HG03064 (cell line): ENCODE results near the gene ALPI.
"Not testable (repeated sequence)": the region's sequence is repeated elsewhere in the genome, so short reads cannot be mapped to it uniquely, and the experiment has no call there.

Experiments used
- ATAC-seq: cut with Tn5 transposase; IDR thresholded peaks from one replicate; pipeline ENCODE4 v1.9.1; 2021; ENCODE audit warnings: low read depth; ENCODE audit not compliant: unreplicated experiment

The ALPI gene

DNA sequence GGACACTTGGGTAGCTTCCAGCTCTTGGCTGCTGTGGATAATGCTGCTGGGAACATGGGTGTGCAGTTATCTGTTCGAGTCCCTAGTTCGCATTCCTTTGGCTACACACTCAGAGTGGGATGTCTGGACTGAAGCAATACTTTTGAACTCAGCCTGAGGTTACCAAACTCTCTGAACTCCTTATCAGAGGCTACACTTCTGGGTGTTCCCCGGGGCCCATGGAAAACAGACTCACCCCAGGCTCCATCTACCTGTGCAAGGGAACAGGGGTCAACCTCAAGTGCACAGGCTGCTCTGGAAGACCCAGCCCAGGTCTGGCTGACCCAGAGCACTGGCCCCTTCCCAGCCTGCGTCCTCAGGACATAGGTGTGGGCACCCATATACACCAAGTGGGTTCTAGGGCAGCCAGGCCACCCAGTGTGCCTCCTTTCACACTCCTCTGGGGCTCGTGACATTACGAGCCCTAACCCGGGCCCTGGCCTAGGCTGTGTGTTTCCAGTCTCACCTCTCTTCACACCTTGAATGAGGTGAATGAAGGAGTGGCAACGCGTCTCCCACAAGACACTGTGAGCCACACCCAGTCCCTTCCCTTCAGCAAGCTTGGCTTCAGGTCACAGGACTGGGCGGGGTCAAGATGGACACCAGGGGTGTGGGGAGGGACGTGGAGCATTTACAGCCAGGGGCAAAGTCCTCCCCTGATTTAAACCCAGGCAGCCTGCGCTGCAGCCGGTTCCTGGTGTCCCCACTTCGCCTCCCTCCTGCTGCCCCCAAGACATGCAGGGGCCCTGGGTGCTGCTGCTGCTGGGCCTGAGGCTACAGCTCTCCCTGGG is at the start of gene ALPI:
Gene ALPI, plus strand, starts transcription at position 728 of the 830 bp plus-strand sequence. Its CDS starts 47 bp downstream, at position 775.
- ATAC-seq = no peak

DNA sequence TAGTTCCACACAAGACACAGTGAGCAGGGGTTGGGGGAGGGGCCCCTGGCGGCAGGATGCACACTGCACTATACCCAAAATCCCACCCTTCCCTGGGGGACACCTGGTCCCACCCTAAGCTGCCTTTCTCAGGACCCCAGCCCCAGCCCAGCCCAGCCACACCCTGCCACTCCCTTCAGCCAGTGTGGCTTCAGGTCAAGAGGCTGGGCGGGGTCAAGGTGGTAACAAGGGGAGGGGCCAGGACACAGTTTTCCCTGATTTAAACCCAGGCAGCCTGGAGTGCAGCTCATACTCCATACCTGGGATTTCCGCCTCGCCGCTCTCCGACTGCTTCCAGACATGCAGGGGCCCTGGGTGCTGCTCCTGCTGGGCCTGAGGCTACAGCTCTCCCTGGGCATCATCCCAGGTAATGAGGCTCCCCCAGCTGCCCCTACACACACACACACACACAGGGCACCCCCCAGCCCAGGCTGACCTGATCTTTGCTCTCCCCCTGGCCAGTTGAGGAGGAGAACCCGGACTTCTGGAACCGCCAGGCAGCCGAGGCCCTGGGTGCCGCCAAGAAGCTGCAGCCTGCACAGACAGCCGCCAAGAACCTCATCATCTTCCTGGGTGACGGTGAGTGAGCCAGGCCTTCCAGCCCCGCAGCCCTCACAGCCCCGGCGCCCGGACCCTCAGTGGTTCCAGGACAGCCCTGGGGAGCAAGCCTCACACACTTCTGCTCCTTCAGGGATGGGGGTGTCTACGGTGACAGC is 49.2 kb upstream of the ALPI start, which contains the start of gene ALPG:
Gene ALPG, plus strand, starts transcription at position 289 of the 755 bp plus-strand sequence. Its CDS starts 51 bp downstream, at position 340.
- no peak for ATAC-seq

DNA sequence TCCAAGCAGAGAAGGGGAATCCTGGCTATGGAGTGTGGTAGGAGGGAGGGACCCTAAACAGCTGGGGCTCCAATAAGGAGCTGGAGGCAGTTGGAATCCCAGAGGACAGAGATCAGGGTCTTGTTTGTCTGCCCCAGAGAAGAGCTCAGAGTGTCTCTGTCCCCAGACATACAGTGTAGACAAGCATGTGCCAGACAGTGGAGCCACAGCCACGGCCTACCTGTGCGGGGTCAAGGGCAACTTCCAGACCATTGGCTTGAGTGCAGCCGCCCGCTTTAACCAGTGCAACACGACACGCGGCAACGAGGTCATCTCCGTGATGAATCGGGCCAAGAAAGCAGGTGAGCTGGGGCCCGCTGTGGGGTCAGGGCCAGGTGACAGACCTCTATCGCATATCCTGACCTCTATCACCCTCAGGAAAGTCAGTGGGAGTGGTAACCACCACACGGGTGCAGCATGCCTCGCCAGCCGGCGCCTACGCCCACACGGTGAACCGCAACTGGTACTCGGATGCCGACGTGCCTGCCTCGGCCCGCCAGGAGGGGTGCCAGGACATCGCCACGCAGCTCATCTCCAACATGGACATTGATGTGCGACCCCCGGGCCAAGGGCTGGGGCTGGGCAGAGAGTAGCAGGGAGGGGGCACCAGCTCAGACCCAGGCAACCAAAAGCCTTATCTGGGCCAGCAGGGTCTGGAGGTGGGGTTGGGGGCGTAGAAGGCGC is 48.4 kb upstream of the ALPI start:
- ATAC-seq = not testable (repeated sequence)

DNA sequence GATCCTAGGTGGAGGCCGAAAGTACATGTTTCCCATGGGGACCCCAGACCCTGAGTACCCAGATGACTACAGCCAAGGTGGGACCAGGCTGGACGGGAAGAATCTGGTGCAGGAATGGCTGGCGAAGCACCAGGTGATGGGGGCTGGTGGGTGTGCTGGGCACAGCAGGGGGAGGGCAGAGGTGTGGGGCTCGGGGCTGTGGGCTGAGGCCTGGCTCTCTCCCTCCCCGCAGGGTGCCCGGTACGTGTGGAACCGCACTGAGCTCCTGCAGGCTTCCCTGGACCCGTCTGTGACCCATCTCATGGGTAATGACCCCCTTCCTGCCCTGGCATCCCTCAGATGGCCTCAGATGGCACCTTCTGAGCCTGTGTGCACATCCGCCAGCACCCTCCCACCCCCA is 47.7 kb upstream of the ALPI start:
- ATAC-seq = not testable (repeated sequence)

DNA sequence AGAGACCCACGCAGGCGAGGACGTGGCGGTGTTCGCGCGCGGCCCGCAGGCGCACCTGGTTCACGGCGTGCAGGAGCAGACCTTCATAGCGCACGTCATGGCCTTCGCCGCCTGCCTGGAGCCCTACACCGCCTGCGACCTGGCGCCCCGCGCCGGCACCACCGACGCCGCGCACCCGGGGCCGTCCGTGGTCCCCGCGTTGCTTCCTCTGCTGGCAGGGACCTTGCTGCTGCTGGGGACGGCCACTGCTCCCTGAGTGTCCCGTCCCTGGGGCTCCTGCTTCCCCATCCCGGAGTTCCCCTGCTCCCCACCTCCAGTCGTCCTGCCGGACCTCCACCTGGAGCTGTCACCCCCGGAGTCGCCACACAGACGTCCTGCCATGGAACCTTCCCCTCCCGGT is 46.3 kb upstream of the ALPI start:
- not testable (repeated sequence) for ATAC-seq

DNA sequence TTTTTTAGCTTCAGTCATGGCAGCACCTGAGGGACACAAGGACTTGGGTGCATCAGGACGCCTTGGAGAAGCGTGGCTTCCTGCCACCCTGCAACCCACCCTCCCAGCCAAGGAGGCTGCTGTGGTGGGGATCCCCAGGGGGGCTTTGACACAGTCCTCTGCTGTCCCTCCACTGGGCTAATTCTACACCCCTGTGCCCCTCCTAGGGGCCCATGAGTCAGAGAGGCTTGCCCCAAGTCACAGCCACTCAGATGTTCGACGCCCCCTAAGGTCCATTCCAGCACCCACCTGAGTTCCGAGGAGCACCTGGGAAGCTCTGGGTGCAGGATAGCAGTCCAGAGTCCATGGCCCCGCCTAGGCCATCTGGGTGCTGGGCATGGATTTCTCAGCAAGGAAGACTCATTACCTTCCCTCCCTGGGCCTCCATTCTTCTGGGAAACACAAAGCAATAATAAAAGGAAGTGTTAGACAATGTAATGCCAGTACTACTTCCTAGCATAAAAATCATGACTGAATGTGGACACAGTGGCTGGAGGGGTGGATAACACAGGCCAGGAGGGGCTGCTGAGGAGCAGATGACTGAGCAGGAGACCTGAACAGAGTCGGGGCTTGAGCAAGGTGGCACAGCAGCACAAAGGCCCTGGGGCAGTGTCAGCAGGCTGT is 45.6 kb upstream of the ALPI start:
- ATAC-seq = no peak

DNA sequence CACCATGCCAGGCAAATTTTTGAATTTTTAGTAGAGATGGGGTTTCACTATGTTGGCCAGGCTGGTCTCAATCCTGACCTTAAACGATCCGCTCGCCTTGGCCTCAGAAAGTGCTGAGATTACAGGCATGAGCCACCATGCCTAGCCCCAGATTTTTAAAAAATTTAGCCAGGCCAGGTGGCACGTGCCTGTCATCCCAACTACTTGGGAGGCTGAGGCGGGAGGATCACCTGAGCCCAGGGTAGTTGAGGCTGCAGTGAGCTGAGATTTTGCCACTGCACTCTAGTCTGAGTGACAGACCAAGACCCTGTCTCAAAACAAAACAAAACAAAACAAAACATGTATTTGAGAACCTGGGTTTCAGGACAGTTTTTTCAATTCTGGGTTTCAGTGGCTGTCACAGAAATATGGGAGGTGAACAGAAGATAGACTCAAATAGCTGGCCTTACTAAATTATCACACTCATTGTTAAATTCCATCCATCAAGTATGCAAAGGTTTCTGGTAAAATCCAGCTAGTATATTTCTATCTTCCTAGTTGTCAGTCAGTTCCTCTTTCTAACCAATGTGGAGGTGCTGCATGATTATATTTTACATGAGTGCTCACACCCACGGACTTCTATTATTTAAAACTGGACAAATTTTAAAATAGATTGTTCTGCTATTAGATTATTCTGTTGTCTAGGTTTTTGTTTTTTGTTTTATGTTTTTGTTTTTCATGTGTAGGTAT is 43.9 kb upstream of the ALPI start:
- ATAC-seq = no peak

DNA sequence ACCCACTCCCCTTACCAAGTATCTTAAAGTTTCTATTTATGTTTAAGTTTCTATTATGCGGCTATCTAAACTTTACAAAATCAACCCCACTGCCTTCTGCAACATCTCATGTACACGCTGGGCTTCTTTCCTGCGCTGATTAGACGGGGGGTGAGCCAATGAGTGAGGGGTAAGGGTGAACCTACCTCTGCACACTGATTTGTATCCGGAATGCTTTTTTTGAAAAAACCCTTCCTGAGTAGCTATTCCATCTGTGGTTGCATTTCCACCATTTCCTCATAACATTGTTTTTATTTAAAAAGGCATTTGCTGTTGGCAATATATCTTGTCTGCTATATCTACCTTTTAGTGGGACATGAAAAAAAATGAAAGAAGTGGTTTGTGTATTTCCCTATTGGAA is 43.0 kb upstream of the ALPI start:
- ATAC-seq = no peak

DNA sequence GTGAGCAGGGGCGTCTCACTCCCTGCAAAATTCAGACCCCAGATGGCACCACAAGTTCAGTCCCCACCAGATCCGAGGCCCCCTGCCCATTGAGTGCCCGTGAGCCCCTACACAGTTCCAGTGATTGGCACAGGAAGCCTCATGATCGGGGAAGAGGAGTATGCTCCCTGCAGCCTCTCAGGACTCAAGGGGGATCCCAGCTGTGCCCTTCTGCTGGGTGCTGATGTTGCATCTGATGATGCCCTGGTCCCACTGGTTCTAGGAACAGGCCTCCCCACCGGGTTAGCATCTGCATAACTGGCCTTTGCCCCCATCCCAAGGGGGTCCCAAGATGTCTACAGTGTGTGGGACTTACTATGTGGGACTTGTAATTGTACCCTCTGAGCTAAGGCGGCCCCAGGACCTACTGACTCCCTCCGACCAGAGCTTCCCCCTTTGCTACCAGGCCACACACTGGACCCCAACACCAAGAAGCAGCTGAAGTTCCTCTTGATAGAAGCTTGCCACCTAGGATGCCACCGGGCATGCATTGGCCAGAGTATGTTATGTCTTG is 40.7 kb upstream of the ALPI start:
- no peak for ATAC-seq

DNA sequence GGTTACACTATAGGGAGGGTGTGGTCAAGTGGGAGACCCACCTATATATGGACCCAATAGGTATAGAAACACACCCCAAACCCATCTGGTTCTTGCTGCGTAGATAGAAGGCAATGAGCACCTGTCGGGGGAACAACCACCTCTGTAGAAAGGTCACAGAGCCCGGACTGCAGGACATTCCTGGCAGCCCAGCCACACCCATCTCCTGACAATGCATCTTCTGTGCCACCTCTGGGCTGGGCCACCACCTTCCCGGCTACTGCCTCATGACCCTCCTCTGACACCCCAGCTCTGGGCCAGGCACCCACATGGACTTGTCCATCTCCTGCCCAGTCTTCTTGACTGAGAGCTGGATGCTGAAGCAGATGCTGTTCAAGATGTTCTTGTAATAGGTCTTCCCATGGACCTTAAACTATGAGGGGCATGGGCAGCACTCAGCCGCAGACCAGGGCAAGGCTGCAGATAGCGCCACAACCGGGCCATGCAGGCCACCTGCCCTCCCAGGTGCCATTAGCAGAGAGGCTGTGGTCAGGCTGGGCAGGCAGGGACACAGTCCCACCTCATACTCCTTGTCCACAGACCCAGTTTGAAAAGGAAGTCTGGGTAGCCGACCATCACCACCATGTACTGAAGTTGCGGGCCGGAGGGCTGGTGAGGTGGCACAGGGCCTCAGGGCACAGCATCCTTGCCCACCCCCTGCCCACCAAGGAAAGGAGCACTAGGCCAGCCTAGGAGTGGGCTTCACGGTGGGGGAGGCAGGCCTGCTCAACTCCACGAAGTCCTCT is 40.0 kb upstream of the ALPI start:
- no peak for ATAC-seq

DNA sequence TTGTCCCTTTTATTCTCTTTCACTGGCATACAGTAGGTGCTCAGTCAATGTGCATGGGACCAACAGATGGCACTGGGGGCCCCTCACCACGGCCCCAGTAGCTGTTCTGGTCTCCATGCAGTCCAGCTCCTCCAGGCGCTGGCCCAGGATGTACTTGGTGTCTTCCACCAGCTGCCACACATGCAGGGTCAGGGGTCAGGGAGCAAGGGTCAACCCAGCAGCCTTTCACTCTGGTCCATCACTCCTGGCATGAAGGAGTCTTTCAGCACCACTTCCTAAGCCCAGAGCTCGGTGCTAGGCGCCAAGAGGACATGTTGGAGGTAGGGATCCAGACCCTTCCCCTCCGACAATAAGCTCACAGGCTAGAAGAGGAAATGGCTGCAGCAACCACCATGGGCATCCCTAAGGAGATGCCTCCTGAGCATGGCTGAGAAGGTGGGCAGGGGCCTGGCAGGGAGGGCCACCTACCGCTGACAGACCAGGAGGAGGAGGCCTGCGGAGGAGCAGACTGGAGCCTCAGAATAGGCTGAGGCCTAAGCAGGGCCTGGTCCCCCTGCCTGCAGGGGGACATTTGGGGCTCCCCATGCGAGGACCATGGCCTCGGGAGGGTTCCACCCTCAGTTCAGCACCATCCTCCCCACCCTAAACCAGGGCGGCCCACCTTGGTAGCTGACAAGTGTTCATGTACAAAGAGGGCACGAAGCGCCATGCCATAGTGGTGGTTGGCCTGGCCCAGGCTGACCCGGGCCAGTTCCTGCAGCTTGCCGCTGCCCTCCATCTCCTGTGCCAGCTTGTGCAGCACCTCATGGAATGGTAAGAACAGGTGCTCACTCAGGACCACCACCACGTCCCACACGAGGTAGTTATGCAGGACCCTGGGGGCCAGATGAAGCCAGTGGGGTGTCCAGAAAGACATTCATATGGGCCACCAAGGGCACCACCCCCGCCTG is 39.2 kb upstream of the ALPI start:
- no peak for ATAC-seq

DNA sequence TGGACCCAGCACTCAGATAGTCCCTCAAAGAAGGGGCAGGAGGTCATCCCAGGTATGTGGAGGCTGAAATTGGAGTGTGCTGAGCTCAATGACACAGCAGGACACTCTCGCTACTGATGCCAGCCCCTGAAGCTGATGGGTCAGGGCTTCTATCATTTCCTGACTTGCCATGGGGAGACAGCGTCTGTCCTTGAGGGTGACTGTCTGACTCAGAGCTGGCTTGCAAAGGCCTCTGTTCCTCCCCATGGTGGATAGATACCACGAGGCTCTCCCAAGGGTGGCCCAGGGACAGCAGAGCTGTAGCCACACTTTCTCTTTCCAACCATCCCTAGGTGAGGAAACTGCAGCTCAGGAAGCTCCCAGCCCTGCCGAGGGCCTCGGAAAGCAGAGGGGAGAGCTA is 38.5 kb upstream of the ALPI start:
- no peak for ATAC-seq

DNA sequence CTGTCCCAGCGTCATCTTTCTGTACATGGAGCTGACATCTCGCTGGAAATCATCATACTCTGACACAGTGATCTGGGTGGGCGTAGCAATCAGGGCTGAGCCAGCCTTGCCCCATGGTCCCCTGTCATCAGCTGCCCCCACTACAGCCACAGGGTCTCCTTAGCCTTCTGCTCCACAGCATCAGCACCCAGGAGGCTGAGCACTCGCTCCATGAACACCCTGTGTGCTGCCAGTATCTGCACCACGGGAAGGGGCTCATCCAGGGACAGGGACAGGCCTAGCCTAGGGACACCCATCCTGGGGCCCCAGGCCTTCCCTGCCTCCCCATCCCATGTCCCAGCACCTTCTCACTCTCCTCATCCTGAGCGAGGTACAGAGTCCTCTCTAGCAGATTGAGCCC is 37.9 kb upstream of the ALPI start:
- no peak for ATAC-seq

DNA sequence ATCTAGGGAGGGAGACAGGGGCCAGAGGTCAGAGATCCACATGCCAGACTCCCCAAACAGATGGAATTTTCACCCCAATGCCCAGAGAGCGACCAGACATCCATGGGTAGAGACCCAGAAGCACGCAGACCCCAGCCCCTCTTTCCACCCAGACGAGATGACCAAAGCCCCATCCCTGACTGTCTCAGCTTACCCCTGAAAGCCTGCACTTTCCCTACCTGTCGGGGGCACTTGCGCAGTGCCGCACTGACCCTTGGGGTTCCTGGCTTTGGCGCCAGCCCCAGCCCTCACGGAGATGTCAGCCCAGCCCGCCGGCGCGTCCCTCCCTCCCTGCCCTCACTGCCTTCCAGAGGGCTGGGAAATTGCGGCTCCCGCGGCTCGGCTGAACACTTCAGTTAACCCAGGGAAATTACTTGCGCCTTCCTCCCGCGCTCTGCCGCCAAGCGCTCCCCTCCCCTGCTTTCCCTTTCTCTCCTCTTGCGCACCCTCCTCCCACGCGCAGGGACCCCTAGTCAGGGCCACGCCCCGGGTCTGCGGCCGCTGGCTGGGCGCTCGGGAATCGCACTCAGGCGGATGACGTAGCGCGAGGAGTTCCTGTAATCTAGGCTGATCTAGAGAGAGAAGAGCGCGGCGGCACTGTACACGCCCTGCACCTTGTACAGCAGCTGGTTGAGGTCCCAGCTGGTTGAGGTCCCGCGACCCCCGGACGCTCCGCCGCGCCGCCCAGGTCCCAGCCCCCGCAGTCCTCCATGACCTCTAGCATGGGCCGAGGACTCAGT is 37.3 kb upstream of the ALPI start:
- ATAC-seq = no peak

DNA sequence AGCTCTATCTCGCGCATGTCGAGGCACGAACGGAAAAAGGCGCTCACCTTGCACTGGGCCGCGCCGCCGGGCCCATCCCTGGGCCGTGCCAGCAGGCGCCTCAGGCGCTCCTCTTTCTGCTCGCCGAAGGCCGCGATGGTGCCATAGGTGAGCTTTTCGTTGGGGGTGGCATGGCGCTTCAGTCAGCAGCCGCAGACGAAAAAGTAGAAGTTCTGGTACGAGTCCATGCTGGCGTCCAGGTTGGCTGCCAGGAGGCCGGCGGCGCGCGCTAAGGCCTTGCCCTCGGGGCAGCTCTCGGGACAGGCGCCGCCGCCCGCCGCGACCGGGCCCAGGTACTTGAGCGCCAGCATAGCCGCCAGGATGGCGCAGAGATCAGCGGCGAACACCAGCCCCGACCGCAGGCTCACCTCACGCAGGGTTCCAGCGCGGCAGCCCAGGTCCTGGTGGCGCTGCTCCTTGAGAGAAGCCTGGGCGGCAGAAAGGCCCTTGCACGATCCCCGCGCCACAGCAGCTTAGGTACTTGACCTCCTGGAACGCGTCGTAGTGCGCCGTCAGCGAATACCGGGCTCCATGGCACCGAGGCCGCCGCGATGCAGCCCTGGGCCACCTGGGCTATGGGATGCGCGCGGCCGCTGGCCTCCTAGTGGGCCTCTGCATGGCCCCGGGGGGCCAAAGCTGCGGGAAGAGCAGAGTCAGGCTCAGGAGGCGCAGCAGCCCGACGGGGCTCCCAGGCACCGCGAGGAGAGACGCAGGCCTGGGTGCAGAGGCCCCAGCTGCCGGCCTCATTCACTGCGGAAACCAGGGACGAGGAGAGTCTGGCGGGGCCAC is 36.5 kb upstream of the ALPI start:
- ATAC-seq = no peak

DNA sequence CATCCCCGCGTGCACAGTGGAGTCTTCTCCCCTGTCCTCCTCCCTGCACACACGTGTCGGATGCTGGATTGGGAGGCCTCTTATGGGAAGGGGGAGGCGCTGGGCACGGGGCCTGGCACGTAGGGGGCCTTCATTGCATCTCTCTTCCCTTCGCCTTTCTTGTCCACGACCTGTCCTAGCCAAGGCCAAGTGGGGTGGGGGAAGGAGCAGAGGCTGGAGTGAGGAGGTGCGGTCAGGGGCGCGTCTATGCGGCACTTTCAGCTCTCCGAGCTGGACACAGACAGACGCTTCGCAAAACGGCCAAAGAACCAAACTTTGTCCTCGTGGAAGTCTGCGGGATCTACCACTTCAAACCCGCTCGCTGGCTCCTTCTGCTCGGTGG is 35.9 kb upstream of the ALPI start:
- ATAC-seq = no peak
